Thyroid gland (tissue), 4 donors: ENCODE results near the gene TOMM5.

Experiments
- CTCF ChIP-seq, 6 experiments: fragments of 200-600 bp in 3 of 6; fragments of 450-650 bp in 3 of 6; sonication (generic) in 3 of 6; IDR thresholded peaks; one replicate each; pipeline ENCODE4 v1.5.1; 2016 to 2019; ENCODE audit warnings: antibody characterized with exemption in 6 of 6, mild to moderate bottlenecking in 2 of 6, inconsistent platforms in 1 of 6, moderate library complexity in 1 of 6
- POLR2A ChIP-seq, 2 donors: fragments of 450-650 bp; IDR thresholded peaks; one replicate each; pipeline ENCODE4 v1.6.1; 2017; ENCODE audit warnings: antibody characterized with exemption in 2 of 2, mild to moderate bottlenecking in 2 of 2, moderate library complexity in 1 of 2

DNA sequence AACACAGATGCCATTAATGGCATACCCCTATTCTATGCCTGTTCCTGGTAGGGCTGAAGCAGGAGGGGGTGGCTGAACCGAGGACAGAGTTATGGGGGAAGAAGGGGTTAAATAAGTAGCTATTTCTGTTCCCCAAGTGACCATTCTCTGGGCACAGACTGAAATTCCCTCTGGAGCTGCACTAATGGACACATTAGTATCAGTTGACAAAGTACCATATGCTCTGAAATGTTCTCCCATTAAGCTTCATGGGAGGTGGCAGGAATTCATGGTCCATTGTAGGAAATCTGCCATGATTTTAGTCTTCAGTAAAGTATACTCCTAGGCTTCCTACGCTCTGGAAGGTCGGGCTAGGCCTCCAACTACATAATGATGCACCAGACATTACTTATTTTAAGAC is 47.8 kb upstream of the TOMM5 start:
- no peak for TF ChIP-seq CTCF (IDR thresholded peaks at IDR 0.05)
- TF ChIP-seq POLR2A (IDR thresholded peaks at IDR 0.05) = no peak
